HG03378 (cell line): ENCODE measurements around the gene HSD17B13.

Experiments used
- ATAC-seq: cut with Tn5 transposase; IDR thresholded peaks from one replicate; pipeline ENCODE4 v1.9.1; 2021; ENCODE audit warnings: mild to moderate bottlenecking, moderate library complexity; ENCODE audit not compliant: unreplicated experiment

The HSD17B13 gene

DNA sequence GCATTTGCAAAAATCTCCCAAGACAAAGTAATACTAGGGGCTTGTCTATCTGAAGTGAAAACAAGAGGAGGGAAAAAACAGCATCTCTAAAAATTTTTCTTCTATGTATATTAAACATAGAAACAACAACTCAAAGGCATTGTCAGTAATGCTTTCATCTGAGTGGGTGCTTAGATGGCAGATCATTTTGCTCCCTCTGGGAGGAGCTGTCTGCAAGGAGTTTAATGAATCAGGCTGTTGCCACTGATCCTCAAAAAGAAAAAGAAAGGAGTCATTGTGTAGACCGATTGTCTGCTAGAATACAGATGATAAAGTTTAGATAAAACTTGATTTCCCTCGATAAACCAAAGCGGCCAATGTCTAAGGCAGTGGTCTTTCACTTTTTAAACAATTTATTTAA, 52.5 kb downstream of the HSD17B13 start:
- ATAC-seq, result no peak

DNA sequence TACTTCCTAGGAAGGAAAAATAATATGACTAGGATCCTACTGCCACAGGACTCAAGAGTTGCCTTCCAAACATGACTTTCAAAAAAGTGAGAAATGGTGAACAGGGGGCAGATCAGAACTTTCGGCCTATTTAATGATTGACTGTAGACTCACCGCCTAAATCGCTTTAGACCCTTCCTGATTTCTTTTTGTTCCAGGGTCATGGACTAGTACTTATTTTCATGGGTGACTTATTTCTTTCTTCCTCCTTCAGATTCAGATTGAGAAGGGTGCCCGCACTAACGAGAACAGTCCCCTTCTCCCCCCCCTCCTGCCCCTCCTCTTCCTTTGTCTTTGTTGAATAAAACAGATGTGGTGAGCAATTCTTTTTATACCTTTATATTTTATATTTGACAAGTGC, 54.3 kb downstream of the HSD17B13 start:
- no peak for ATAC-seq

DNA sequence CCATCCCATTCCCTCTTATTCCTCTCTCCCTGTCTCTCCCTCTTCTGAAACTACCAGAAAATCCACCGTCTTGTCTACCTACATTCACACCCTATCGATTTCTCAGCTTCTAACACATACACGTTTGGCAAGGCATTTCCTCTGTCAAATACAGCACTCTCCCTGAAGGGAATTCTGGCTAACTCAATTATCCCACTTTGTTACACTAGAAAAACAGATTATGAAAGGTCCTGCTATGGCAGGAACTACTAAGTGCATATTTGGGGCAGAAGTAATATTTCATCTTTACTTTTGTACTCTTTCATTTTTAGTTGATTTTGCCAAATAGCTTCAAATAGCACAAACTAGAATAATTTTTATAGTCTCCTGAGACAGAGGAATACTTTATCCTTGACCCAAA, 55.7 kb downstream of the HSD17B13 start:
- no peak for ATAC-seq

DNA sequence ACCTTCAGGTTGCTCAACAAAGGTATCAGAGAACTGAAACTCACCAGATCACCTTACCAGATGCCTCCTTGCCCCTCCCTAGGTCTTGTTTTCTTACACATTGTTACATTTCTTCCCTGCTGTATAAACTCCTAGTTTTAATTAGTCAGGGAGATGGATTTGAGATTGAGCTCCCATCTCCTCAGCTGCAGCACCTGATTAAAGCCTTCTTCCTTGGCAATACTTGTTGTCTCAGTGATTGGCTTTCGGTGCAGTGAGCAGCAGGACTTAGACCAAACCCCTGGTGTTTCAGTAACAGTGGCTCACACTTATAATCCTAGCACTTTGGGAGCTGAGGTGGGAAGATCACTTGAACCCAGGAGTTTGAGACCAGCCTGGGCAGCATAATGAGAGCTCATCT, 59.8 kb downstream of the HSD17B13 start:
- no peak for ATAC-seq

DNA sequence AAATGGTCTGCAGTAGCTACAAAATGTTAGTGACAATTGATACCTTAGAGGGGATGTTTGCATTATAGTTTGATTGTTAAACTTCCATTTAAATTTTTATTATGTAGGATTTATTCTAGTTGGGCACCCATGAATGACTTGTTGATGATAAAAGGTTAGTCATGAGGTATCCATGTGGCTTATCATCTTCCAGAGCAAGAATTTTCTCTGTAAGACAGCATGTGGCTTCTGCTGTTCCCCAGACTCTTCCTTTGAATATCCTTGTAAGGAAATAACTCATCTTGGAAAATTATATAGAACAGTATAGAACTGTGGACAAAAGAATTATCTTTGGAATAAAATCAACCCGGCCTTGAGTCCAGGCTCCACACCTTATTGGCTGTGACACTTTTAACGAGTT, 62.2 kb downstream of the HSD17B13 start:
- ATAC-seq, result no peak

DNA sequence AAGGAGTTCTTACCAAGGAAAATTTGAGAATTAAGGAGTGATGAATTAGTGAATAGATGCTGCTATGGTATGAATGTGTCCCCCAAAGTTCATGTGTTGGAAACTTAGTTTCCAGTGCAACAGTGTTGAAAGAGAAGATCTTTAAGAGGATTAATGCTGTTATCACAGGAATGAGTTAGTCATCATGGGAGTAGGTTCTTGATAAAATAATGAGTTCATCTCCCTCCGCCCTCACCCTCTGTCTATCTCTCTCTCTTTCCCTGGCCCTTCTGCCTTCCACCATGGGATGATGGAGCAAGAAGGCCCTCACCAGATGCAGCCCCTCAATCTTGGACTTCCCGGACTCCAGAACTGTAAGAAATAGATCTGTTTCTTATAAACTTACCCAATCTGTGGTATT, 64.0 kb downstream of the HSD17B13 start:
- no peak for ATAC-seq

DNA sequence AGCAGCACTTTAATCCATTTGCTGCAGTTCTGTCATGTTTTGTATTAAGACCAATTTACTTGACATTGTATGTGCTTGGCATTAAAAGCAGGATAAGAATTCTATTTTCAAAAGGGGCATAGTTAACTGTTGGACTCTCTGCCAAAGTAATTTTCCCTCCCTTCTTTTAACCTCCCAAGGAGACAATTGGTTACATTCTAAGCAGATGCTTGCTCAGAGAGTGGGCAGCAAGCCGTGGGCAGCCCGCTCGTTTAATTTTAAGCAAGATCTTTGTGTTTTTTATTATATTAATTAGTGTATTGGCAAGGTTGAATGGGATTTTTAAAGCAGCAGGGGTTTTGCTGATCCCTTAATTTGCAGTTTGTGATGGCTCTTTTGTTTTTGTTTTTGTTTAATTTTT, 65.2 kb downstream of the HSD17B13 start:
- no peak for ATAC-seq

DNA sequence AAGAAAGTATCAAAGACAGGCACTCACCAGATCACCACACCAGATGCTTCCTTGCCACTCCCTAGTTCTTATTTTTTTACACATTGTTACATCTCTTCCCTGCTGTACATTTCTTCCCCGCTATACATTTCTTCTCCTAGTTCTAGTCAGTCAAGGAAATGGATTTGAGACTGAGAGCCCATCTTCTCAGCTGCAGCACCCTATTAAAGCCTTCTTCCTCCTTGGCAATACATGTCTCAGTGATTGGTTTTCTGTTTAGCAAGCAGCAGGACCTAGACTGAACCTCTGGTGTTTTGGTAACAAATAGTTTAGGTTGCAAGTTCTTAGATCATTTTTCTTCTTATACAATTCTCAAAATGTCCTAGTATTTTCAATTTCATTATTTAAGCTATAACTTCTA, 66.9 kb downstream of the HSD17B13 start:
- ATAC-seq, result no peak
